Kidney epithelial cell (primary cell): ENCODE measurements around the gene PCDHAC2. TPM values are rescaled to one million over a fixed set of nuclear protein-coding genes. Genes with fewer than 3 reads are reported as not detected.

Experiments
- DNase-seq: peaks from one replicate; pipeline ENCODE4 v3.0.0-alpha.2; 2010; ENCODE audit warnings: low read depth
- H3K27me3 ChIP-seq: 2 replicates; pipeline ENCODE4 v1.6.0; 2011; ENCODE audit warnings: low read length; ENCODE audit not compliant: control insufficient read depth, insufficient read depth
- H3K36me3 ChIP-seq: 2 replicates; pipeline ENCODE4 v1.5.1; 2011; ENCODE audit warnings: low read length; ENCODE audit not compliant: control insufficient read depth, insufficient read depth
- H3K4me3 ChIP-seq: 2 replicates; pipeline ENCODE4 v1.5.1; 2011; ENCODE audit warnings: low read depth, mild to moderate bottlenecking, control low read depth, low read length
- CTCF ChIP-seq: IDR thresholded peaks from 2 replicates; pipeline ENCODE4 v1.5.1; 2011; ENCODE audit warnings: mild to moderate bottlenecking, moderate library complexity, low read length, control low read depth, inconsistent platforms; ENCODE audit not compliant: insufficient read depth, poor library complexity, severe bottlenecking
- total RNA-seq: library from RNA; depleted of rRNA; stranded (reverse); fragments of >200 nt; gene quantifications from 2 replicates; pipeline ENCODE4 v1.2.3, GENCODE V29; 2015

The PCDHAC2 gene
- total RNA-seq, 1 donor from 2014 or later: 0.92 TPM

GRCh38 chr5:140927228-140927573 lies 39.1 kb upstream of the PCDHAC2 start:
- Histone ChIP-seq H3K36me3 (no peaks in the 10 kb centered on the region), H3K4me3 (no peak overlapping the region), H3K27me3 (peaks cover 26% of the 10 kb centered on the region)
- TF ChIP-seq CTCF: no peak
- no peak for DNase-seq

- no peak for TF ChIP-seq CTCF
- no peaks in the 10 kb centered on the region for H3K27me3 ChIP-seq
- no peak for DNase-seq
- no peaks in the 10 kb centered on the region for H3K36me3 ChIP-seq
- H3K4me3 ChIP-seq: no peak overlapping the region
Observed at GRCh38 chr5:140934964-140935606, 31.2 kb upstream of the PCDHAC2 start.

- Histone ChIP-seq H3K27me3 (no peaks in the 10 kb centered on the region), H3K36me3 (no peaks in the 10 kb centered on the region), H3K4me3 (no peak overlapping the region)
- no peak for TF ChIP-seq CTCF
- no peak for DNase-seq
Observed at GRCh38 chr5:140946578-140946977, 19.7 kb upstream of the PCDHAC2 start.

- no peaks in the 10 kb centered on the region for H3K27me3 ChIP-seq
- TF ChIP-seq CTCF: no peak
- no peak for DNase-seq
- no peak overlapping the region for H3K4me3 ChIP-seq
- H3K36me3 ChIP-seq: no peaks in the 10 kb centered on the region
Observed at GRCh38 chr5:140951636-140952035, 14.6 kb upstream of the PCDHAC2 start.

DNA sequence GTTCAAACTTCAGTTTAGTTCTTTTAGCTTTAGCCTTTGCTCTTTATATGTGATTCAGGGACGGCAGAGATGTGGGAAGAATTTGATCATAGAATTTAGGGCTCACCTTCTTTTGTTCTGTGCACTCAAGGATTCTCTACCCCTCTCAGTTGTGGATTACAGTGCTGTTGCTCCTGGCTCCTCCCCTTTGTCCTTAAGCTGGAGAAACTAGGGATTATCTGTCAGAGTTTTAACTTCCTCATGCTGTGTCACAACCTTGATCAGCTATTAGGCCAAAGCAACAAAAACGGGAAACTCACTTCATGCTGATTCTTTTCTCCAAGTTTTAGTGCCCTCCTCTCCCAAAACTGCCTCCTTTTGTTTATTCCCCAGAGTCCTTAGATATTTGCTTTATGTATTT lies 13.0 kb upstream of the PCDHAC2 start:
- DNase-seq: no peak
- Histone ChIP-seq H3K4me3 (no peak overlapping the region), H3K36me3 (no peaks in the 10 kb centered on the region), H3K27me3 (no peaks in the 10 kb centered on the region)
- no peak for TF ChIP-seq CTCF

- H3K4me3 ChIP-seq: no peak overlapping the region
- H3K36me3 ChIP-seq: no peaks in the 10 kb centered on the region
- DNase-seq: no peak
- no peak for TF ChIP-seq CTCF
- peaks cover 15% of the 10 kb centered on the region for H3K27me3 ChIP-seq
Observed at GRCh38 chr5:140962190-140962589, 4.1 kb upstream of the PCDHAC2 start.
